Fibroblast of upper back skin (primary cell): ENCODE data around the gene RENBP.

Source experiments
- DNase-seq: peaks from one replicate; pipeline ENCODE4 v3.0.0-alpha.2; 2013

The RENBP gene

GRCh38 chrX:153911798-153912197, 32.6 kb downstream of the RENBP start:
- DNase-seq, result no peak

- DNase-seq, result no peak
Observed at GRCh38 chrX:153910446-153910845, 34.0 kb downstream of the RENBP start.

- DNase-seq, result no peak
Observed at GRCh38 chrX:153909980-153910360, 34.5 kb downstream of the RENBP start.

GRCh38 chrX:153909024-153909979, 35.1 kb downstream of the RENBP start:
- no peak for DNase-seq

GRCh38 chrX:153908219-153908860, 36.1 kb downstream of the RENBP start:
- DNase-seq, result no peak

GRCh38 chrX:153907456-153907855, 37.0 kb downstream of the RENBP start:
- DNase-seq, result no peak

- DNase-seq, result no peak
Observed at GRCh38 chrX:153906126-153906917, 38.1 kb downstream of the RENBP start.

GRCh38 chrX:153905481-153906095, 38.9 kb downstream of the RENBP start:
- no peak for DNase-seq

GRCh38 chrX:153903991-153904957, 40.2 kb downstream of the RENBP start, which contains the start of gene AVPR2:
Gene AVPR2, plus strand, starts transcription at chrX:153904673. Its CDS starts 473 bp downstream, at chrX:153905146.
- DNase-seq, result no peak

- DNase-seq, result no peak
Observed at GRCh38 chrX:153903238-153903980, 41.0 kb downstream of the RENBP start.

- DNase-seq, result no peak
Observed at GRCh38 chrX:153902385-153902784, 42.1 kb downstream of the RENBP start.

- DNase-seq, result no peak
Observed at GRCh38 chrX:153901753-153902140, 42.7 kb downstream of the RENBP start.

GRCh38 chrX:153900831-153901752, 43.4 kb downstream of the RENBP start:
- peak; percentile 87 for DNase-seq

GRCh38 chrX:153897899-153898298, 46.5 kb downstream of the RENBP start:
- DNase-seq, result no peak

GRCh38 chrX:153889123-153889522, 55.3 kb downstream of the RENBP start:
- no peak for DNase-seq

- DNase-seq, result no peak
Observed at GRCh38 chrX:153888344-153888743, 56.1 kb downstream of the RENBP start.

- no peak for DNase-seq
Observed at GRCh38 chrX:153887385-153887784, 57.1 kb downstream of the RENBP start.

- no peak for DNase-seq
Observed at GRCh38 chrX:153886915-153887314, 57.5 kb downstream of the RENBP start.
